Loucy (cell line): ENCODE measurements around the gene CSRNP2.

ENCODE experiments used
- H2AFZ ChIP-seq: fragments of 200-600 bp; sonication (generic); 2 replicates; pipeline ENCODE4 v1.6.0; 2016; ENCODE audit warnings: antibody characterized with exemption, mild to moderate bottlenecking, low read length, moderate library complexity
- H3F3A ChIP-seq: fragments of 200-600 bp; 2 replicates; pipeline ENCODE4 v1.6.0; 2016; ENCODE audit warnings: antibody characterized with exemption, low read depth, mild to moderate bottlenecking
- H3K27me3 ChIP-seq: fragments of 200-600 bp; sonication (generic); 2 replicates; pipeline ENCODE4 v1.6.1; 2014; ENCODE audit warnings: low read length, mild to moderate bottlenecking; ENCODE audit not compliant: insufficient read depth, poor library complexity, severe bottlenecking
- H3K36me3 ChIP-seq: fragments of 200-600 bp; sonication (generic); 2 replicates; pipeline ENCODE4 v1.6.1; 2016; ENCODE audit warnings: low read length; ENCODE audit not compliant: insufficient read depth
- H3K4me1 ChIP-seq: fragments of 200-600 bp; sonication (generic); 2 replicates; pipeline ENCODE4 v1.5.1; 2014; ENCODE audit warnings: low read length, mild to moderate bottlenecking; ENCODE audit not compliant: insufficient read depth, poor library complexity, severe bottlenecking
- H3K4me2 ChIP-seq: fragments of 200-600 bp; sonication (generic); 2 replicates; pipeline ENCODE4 v1.6.0; 2014; ENCODE audit warnings: antibody characterized with exemption, low read length, low read depth, mild to moderate bottlenecking; ENCODE audit not compliant: poor library complexity, severe bottlenecking
- H3K4me3 ChIP-seq: fragments of 200-600 bp; sonication (generic); 2 replicates; pipeline ENCODE4 v1.5.1; 2014; ENCODE audit warnings: low read length, mild to moderate bottlenecking, mixed read lengths; ENCODE audit not compliant: poor library complexity, severe bottlenecking
- H3K79me2 ChIP-seq: fragments of 200-600 bp; sonication (generic); 2 replicates; pipeline ENCODE4 v1.6.1; 2014; ENCODE audit warnings: low read length; ENCODE audit not compliant: insufficient read depth
- H3K9ac ChIP-seq: fragments of 200-600 bp; sonication (generic); 2 replicates; pipeline ENCODE4 v1.6.0; 2014; ENCODE audit warnings: mild to moderate bottlenecking, low read depth, low read length, moderate library complexity; ENCODE audit not compliant: poor library complexity, severe bottlenecking
- H3K9me2 ChIP-seq: fragments of 200-600 bp; sonication (generic); replicated peaks from 2 replicates; pipeline ENCODE4 v1.6.1; 2016; ENCODE audit warnings: low read depth, low read length, mixed read lengths
- H3K9me3 ChIP-seq: fragments of 200-600 bp; sonication (generic); 2 replicates; pipeline ENCODE4 v1.6.1; 2014; ENCODE audit warnings: mild to moderate bottlenecking, antibody characterized with exemption, low read length, low read depth; ENCODE audit not compliant: insufficient read depth
- H4K20me1 ChIP-seq: fragments of 200-600 bp; sonication (generic); 2 replicates; pipeline ENCODE4 v1.6.0; 2014; ENCODE audit warnings: antibody characterized with exemption, low read length, mild to moderate bottlenecking; ENCODE audit not compliant: insufficient read depth, poor library complexity, severe bottlenecking
- CTCF ChIP-seq: fragments of 200-600 bp; sonication (generic); conservative IDR thresholded peaks from 2 replicates; pipeline ENCODE4 v1.5.1; 2014; ENCODE audit warnings: mild to moderate bottlenecking, antibody characterized with exemption, low read length
- EZH2phosphoT487 ChIP-seq: fragments of 200-600 bp; IDR thresholded peaks from 2 replicates; pipeline ENCODE4 v1.6.1; 2018; ENCODE audit warnings: antibody characterized with exemption, mild to moderate bottlenecking, moderate library complexity, borderline replicate concordance

Gene CSRNP2

GRCh38 chr12:51067229-51067628 is 16.2 kb downstream of the CSRNP2 start:
- no peak overlapping the region for H3K4me2 ChIP-seq
- H3K79me2 ChIP-seq = no peaks in the 10 kb centered on the region
- no peaks in the 10 kb centered on the region for H3F3A ChIP-seq
- H3K9me2 ChIP-seq = no peaks in the 10 kb centered on the region
- no peaks in the 10 kb centered on the region for H4K20me1 ChIP-seq
- H3K4me1 ChIP-seq = no peaks in the 10 kb centered on the region
- H3K36me3 ChIP-seq = peaks cover 87% of the 10 kb centered on the region
- no peaks in the 10 kb centered on the region for H3K9me3 ChIP-seq
- no peak overlapping the region for H2AFZ ChIP-seq
- TF ChIP-seq CTCF = no peak
- no peak for TF ChIP-seq EZH2phosphoT487
- no peaks in the 10 kb centered on the region for H3K27me3 ChIP-seq
- no peak overlapping the region for H3K4me3 ChIP-seq
- H3K9ac ChIP-seq = no peak overlapping the region

- H3K36me3 ChIP-seq = peaks cover 81% of the 10 kb centered on the region; the same call in 1 of the 2 replicates
- no peak overlapping the region for H3K4me3 ChIP-seq
Measured at GRCh38 chr12:51065530-51065929, 17.9 kb downstream of the CSRNP2 start.

GRCh38 chr12:51062631-51063397 is 20.6 kb downstream of the CSRNP2 start:
- Histone ChIP-seq H3K4me1 (no peaks in the 10 kb centered on the region), H3K4me3 (no peak overlapping the region), H3K36me3 (peaks cover 86% of the 10 kb centered on the region; the same call in 1 of the 2 replicates), H3F3A (no peaks in the 10 kb centered on the region), H3K9ac (no peak overlapping the region), H3K27me3 (no peaks in the 10 kb centered on the region), H4K20me1 (no peaks in the 10 kb centered on the region), H3K9me2 (no peaks in the 10 kb centered on the region), H3K79me2 (no peaks in the 10 kb centered on the region), H3K9me3 (no peaks in the 10 kb centered on the region), H2AFZ (no peak overlapping the region), H3K4me2 (no peak overlapping the region)
- no peak for TF ChIP-seq CTCF
- TF ChIP-seq EZH2phosphoT487 = no peak

More at GRCh38 chr12:51065530-51065929, 17.9 kb downstream of the CSRNP2 start:
- Histone ChIP-seq H3K4me2 (no peak overlapping the region), H3K9me2 (no peaks in the 10 kb centered on the region), H3K79me2 (no peaks in the 10 kb centered on the region), H3K27me3 (no peaks in the 10 kb centered on the region), H3K9ac (no peak overlapping the region), H2AFZ (no peak overlapping the region), H3K9me3 (no peaks in the 10 kb centered on the region), H4K20me1 (no peaks in the 10 kb centered on the region), H3F3A (no peaks in the 10 kb centered on the region), H3K4me1 (no peaks in the 10 kb centered on the region)
- TF ChIP-seq EZH2phosphoT487 (no peak), CTCF (no peak)
